ENCODE results near the gene KRTAP5-2.
"Not testable (repeated sequence)": the region's sequence is repeated elsewhere in the genome, so short reads cannot be mapped to it uniquely, and the experiment has no call there.

The KRTAP5-2 gene

GRCh38 chr11:1586699-1587098 is 11.4 kb downstream of the KRTAP5-2 start:
- no peak for DNase-seq

GRCh38 chr11:1584661-1585370 is 13.3 kb downstream of the KRTAP5-2 start, which contains the start of gene KRTAP5-1:
KRTAP5-1 (minus strand) TSS chr11:1585283; CDS start chr11:1585249, 34 bp downstream.
- DNase-seq, result not testable (repeated sequence)

GRCh38 chr11:1582909-1583308 is 15.2 kb downstream of the KRTAP5-2 start:
- not testable (repeated sequence) for DNase-seq

- no peak for DNase-seq
Observed at GRCh38 chr11:1581976-1582375, 16.1 kb downstream of the KRTAP5-2 start.

GRCh38 chr11:1576825-1577224 is 21.3 kb downstream of the KRTAP5-2 start:
- no peak for DNase-seq

DNA sequence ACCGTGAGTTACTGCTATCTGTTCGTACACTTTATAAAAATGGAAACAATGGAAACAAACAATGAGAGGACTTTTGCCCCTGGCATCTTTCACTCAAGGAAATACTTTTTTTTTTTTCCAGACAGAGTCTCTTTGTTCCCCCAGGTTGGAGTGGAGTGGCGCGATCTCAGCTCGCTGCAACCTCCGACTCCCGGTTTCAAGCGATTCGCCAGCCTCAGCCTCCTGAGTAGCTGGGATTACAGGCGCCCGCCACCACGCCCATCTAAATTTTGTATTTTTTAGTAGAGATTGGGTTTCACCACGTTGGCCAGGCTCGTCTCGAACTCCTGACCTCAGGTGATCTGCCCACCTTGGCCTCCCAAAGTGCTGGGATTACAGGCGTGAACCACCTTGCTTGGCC is 22.3 kb downstream of the KRTAP5-2 start:
- not testable (repeated sequence) for DNase-seq

DNA sequence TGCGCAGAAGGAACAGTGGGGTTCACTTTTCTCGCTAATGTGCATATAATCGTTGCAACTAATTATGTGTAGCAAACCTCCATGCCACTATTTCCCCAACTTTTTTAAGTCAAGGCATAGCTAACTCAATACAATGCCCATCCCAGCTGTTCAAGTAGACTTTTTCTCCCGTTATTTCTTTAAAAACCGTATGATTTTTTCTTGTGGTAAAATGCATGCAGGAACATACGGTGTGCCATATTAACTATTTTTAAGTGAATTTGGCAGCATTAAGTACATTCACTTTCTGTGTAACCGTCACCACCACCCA is 23.2 kb downstream of the KRTAP5-2 start:
- no peak for DNase-seq

DNA sequence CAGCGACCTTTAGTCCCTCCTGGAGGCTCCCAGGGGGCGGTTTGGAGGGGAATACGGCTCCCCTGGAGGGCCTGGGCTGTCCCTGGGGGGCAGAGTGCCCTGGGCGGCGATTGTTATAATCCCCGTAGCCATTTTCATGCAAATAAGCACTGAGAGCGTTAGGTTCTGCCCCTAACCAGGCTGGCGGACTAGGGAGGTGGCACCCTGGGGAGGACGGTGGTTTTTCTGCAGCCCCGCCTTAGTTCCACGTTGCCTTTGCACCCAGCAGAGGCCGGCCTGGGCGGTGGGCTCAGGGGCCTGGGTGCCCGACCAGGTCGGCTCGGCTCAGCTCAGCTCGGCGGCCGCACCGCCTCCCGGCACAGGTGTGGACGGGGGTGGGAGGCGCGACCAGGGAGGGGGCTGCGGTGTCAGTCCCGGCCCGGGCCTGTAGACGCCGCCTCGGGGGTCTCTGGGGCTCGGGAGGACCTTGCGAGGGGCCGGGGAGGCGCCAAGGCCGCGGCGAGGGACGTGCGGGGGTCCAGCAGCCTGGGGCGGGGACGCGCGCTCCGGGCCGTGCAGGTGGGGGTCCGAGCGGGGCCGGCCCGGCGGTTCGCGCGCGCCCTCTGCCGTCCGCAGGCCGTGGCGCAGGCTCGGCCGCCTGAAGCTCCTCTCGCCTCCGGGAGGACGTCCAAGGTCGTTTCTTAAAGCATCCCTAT is 23.7 kb downstream of the KRTAP5-2 start:
- no peak for DNase-seq

DNA sequence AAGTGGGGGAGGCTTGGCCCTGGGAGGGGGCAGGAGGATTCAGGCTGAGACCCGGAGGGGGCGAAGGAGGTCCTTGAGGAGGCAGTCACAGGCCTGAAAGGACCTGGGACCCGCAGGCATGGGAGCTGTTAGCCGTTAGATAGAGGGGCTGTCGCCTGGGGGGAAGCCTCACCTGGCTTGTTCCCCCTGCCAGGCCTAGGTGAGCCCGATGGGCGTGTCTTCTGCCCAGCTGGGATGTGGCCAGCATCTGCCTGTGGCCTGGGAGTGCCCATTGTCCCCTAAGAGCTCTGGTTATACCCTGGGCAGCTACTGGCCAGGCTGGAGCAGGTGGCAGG is 24.2 kb downstream of the KRTAP5-2 start:
- no peak for DNase-seq

GRCh38 chr11:1573077-1573902 is 24.8 kb downstream of the KRTAP5-2 start:
- DNase-seq, result no peak

GRCh38 chr11:1572197-1573076 is 25.7 kb downstream of the KRTAP5-2 start, which contains the start of gene DUSP8:
DUSP8 (minus strand) TSS chr11:1572271; CDS start chr11:1565826, 6,445 bp downstream.
- DNase-seq, result no peak

GRCh38 chr11:1571760-1572196 is 26.3 kb downstream of the KRTAP5-2 start:
- DNase-seq, result no peak

GRCh38 chr11:1570896-1571759 is 27.0 kb downstream of the KRTAP5-2 start:
- no peak for DNase-seq

GRCh38 chr11:1570531-1570895 is 27.6 kb downstream of the KRTAP5-2 start:
- DNase-seq, result no peak

DNA sequence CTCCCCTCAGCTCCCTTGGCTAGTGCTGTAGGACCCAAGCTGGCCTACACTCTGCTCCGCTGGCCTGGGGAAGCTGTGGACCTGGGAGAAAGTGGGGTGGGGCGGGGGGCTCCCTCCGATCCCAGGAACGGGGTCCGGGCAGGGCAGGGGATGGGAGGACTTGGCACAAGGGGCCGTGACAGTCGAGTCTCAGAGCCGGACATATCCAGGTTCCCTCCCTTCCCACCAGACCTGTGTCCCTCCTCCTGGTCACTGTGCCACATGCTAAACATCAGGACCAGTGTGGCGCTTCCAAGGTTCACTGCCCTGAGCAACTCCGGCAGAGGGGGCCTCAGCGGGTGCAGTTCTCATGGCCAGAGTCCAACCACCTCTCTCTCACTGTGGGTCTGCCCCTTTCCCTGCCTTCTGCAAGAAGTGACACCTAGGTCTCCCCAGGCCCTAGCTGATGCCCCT is 28.1 kb downstream of the KRTAP5-2 start:
- no peak for DNase-seq

- no peak for DNase-seq
Observed at GRCh38 chr11:1569251-1569780, 28.8 kb downstream of the KRTAP5-2 start.

- DNase-seq, result no peak
Observed at GRCh38 chr11:1568441-1568911, 29.6 kb downstream of the KRTAP5-2 start.

DNA sequence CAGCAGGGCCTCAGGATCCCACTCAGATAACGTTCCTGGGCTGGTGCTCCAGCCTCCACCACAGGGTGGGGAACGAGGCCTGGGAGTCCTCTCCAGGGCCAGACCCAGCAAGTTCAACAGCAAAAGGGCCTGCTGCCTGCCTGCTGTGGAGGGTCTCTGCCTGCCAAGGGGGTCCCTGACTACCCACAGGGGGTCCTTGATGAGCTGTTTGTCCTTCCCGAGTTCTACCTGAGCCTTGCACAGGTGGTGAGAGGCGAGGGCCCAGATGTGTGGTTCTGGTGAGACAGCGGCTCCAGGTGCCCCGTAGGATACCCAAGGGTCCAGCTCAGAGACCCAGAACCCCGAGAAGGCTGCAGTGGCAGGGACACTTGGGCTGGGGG is 30.4 kb downstream of the KRTAP5-2 start:
- DNase-seq, result no peak

GRCh38 chr11:1567052-1567720 is 30.9 kb downstream of the KRTAP5-2 start:
- DNase-seq, result no peak

DNA sequence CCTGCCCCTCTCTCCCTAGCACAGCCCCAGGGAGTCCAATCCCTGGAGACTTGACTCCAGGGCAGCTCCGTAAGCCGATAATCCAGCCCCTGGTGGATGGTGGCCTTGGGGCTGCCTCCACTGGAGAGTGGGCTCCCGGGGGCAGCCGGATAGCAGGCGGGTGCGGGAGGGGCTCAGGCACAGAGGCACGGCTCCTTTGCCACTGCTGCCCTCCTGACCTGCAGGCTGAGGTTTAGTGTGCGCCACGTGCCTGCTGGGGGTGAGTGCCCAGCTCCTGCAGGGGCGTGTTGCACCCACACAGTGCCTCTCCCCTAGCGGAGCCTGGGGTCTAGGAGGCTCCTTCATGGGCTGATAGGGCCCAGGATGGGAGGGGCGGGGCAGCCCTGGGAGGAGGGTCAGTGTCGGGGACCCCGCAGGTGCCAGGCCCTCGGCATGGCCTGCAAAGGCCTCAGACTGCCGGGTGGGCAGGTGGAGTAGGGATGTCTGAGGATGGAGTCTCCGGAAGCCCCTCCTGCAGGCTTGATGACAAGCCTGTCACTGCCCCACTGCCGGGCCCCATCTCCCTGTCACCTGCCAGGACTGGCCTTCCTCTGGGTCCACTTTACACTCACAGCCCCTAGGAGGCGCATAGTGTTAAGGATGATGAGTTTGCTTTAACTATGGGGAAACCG is 31.6 kb downstream of the KRTAP5-2 start:
- no peak for DNase-seq

All from SHP77 treated with DMSO at 0.1 percent for 48 hours (cell line).